Heart right ventricle (tissue), 16 donors: Measurements from ENCODE around the gene IRGQ. TPM values are rescaled to one million over a fixed set of nuclear protein-coding genes. Genes with fewer than 3 reads are reported as not detected.
A peak's percentile ranks its signal among the peaks of the same experiment; 100 is the strongest.
"Not testable (repeated sequence)": the region's sequence is repeated elsewhere in the genome, so short reads cannot be mapped to it uniquely, and the experiment has no call there.

Experiments
- ATAC-seq, 8 donors: fragments of 200-7000 bp; cut with Tn5 transposase; one replicate each; pipeline ENCODE4 v1.9.1; 2020; ENCODE audit warnings: mild to moderate bottlenecking in 8 of 8, moderate library complexity in 8 of 8, moderate number of reproducible peaks in 1 of 8
- DNase-seq, 2 donors: peaks; one replicate each; pipeline ENCODE4 v3.0.0-alpha.2; 2020
- H3K27ac ChIP-seq, 10 donors: fragments of 200-600 bp; sonication (generic) in 2 of 10; one replicate each; pipeline versions ENCODE4 v1.5.0 to v1.8.0; 2020 to 2022; ENCODE audit warnings: mild to moderate bottlenecking in 3 of 10
- H3K27me3 ChIP-seq, 7 donors: fragments of 200-600 bp; one replicate each; pipeline ENCODE4 v1.8.0; 2021 to 2022; ENCODE audit warnings: mild to moderate bottlenecking in 2 of 7
- H3K36me3 ChIP-seq, 9 donors: fragments of 200-600 bp; sonication (generic) in 1 of 9; one replicate each; pipeline versions ENCODE4 v1.5.0 to v1.8.0; 2020 to 2022; ENCODE audit warnings: mild to moderate bottlenecking in 2 of 9
- H3K4me1 ChIP-seq, 9 donors: fragments of 200-600 bp; sonication (generic) in 1 of 9; one replicate each; pipeline versions ENCODE4 v1.5.0 to v1.8.0; 2020 to 2022; ENCODE audit warnings: mild to moderate bottlenecking in 4 of 9
- H3K4me3 ChIP-seq, 10 donors: fragments of 200-600 bp; sonication (generic) in 2 of 10; one replicate each; pipeline versions ENCODE4 v1.5.0 to v1.8.0; 2020 to 2022; ENCODE audit warnings: mild to moderate bottlenecking in 7 of 10, moderate library complexity in 2 of 10
- H3K9me3 ChIP-seq, 11 donors: fragments of 200-600 bp in 10 of 11; sonication (generic) in 2 of 11; one replicate each; pipeline versions ENCODE4 v1.5.0 to v1.8.0; 2013 to 2022; ENCODE audit warnings: mild to moderate bottlenecking in 2 of 11, control low read depth in 1 of 11, moderate library complexity in 1 of 11
- CTCF ChIP-seq, 9 donors: fragments of 200-600 bp; sonication (generic) in 2 of 9; IDR thresholded peaks; one replicate each; pipeline versions ENCODE4 v1.5.0 to v1.8.0; 2021 to 2022; ENCODE audit warnings: antibody characterized with exemption in 9 of 9, mild to moderate bottlenecking in 5 of 9, moderate library complexity in 1 of 9
- WGBS, 2 donors: extraction: QIAGEN DNeasy Blood & Tissue Kit; methylation state at CpG; one replicate each; pipeline ENCODE4 v1.1.7; 2013; ENCODE audit warnings: inconsistent platforms in 1 of 2; 5-methylcytosine and 5-hydroxymethylcytosine counted together
- intact Hi-C, 10 donors: fragments of 100-400 bp; cut with DNase I; formaldehyde crosslinking; loops; one replicate each; pipeline versions ENCODE4 v1.11.1 to v1.14.2; 2022
- polyA plus RNA-seq, 2 donors: library from polyadenylated mRNA; stranded (reverse); fragments of 200-250 nt; gene quantifications; one replicate each; pipeline ENCODE4 v1.2.3, GENCODE V29; 2013
- total RNA-seq, 10 donors: library from RNA; stranded (reverse); fragmentation: NEBNext Ultra II Directional in 3 of 10; extraction: Animal tissue kit (Norgen Biotek cat#: 25700) in 3 of 10; gene quantifications; one replicate each; pipeline versions ENCODE4 v1.2.1 to v1.2.4, GENCODE V29; 2021 to 2023
- donor health status: Arrhythmogenic right ventricular cardiomyopathy.
- donor health status: ischemic (EF 13 %, LVEDD 7.1; RV severe dilation, severe dysfunction).
- donor health status: healthy with polysubstance abuse.
- donor health status: DM: no; HTN: yes; CAD: no.
- donor health status: DM: no; HTN: no; CAD: no.
- donor health status: ischemic (EF 25% LVEDD 6.9; RV normal size, moderate dysfunction).
- donor health status: ischemic (EF 25% LVEDD 5.7; RV mildly dilated, moderate dysfunction).
- donor health status: healthy.
- donor health status: DM: yes; HTN: yes; CAD: no.
- donor health status: Ischemic cardiomyopathy.
- donor health status: ischemic (EF 35%, LVEDD 5.7; RV mildly dilated, moderate dysfunction).
- donor health status: nonischemic (EF 11% LVEDD 7.7; RV severe dilation, severe dysfunction).
- donor health status: DM: yes; HTN: yes; CAD: no.
- donor health status: PGD.
- donor health status: ischemic (EF 29% LVEDD 5.4; RV normal size, mild dysfunction).
- donor health status: nonischemic (EF 23%, LVEDD 6.1; RV moderate dilation, normal function).

Gene IRGQ
- total and polyA plus RNA-seq, 12 donors: 5.6 to 34.2 (median 26.4) TPM

- intact Hi-C loops: no loop called here
- Histone ChIP-seq H3K27me3 (peaks cover 0 to 58% (median 16%) of the 10 kb centered on the region in 7 donors), H3K36me3 (no peaks in the 10 kb centered on the region), H3K4me1 (peaks cover 0 to 9% (median 7%) of the 10 kb centered on the region in 9 donors), H3K9me3 (no peaks in the 10 kb centered on the region), H3K4me3 (peak overlapping the region in 8 of 10 donors; percentile 15 to 36 (median 29)), H3K27ac (no peak overlapping the region)
- no peak for DNase-seq
- no peak for TF ChIP-seq CTCF (IDR thresholded peaks at IDR 0.05)
- ATAC-seq: no peak
- 5 to 7% methylated on average over 15 to 18 of the region's 18 CpGs for WGBS, 2 donors
Observed at GRCh38 chr19:43638995-43639518, 43.1 kb upstream of the IRGQ start.

GRCh38 chr19:43638214-43638994 is 42.5 kb upstream of the IRGQ start:
- no peak for ATAC-seq
- Histone ChIP-seq H3K9me3 (no peaks in the 10 kb centered on the region), H3K4me1 (peaks cover 0 to 9% (median 7%) of the 10 kb centered on the region in 9 donors), H3K36me3 (no peaks in the 10 kb centered on the region), H3K27me3 (peaks cover 0 to 58% (median 16%) of the 10 kb centered on the region in 7 donors), H3K27ac (no peak overlapping the region), H3K4me3 (peak overlapping the region in 1 of 10 donors; percentile 36)
- 77 to 81% methylated on average over 13 of the region's 13 CpGs for WGBS, 2 donors
- intact Hi-C loops: no loop called here
- no peak for TF ChIP-seq CTCF (IDR thresholded peaks at IDR 0.05)
- no peak for DNase-seq

- H3K27ac ChIP-seq: no peak overlapping the region
- no peak for DNase-seq
- no peak overlapping the region for H3K4me3 ChIP-seq
- peaks cover 0 to 9% (median 7%) of the 10 kb centered on the region in 9 donors for H3K4me1 ChIP-seq
- WGBS, 2 donors: 81% methylated on average over 14 of the region's 14 CpGs
- TF ChIP-seq CTCF (IDR thresholded peaks at IDR 0.05): no peak
- peak in 2 of 8 donors; percentile 21 for ATAC-seq
- no peaks in the 10 kb centered on the region for H3K9me3 ChIP-seq
- intact Hi-C loops: no loop called here
- no peaks in the 10 kb centered on the region for H3K36me3 ChIP-seq
- H3K27me3 ChIP-seq: peaks cover 0 to 55% (median 13%) of the 10 kb centered on the region in 7 donors
Observed at GRCh38 chr19:43636121-43636683, 40.3 kb upstream of the IRGQ start.

- DNase-seq, ATAC-seq, H3K36me3 ChIP-seq, intact Hi-C loops, H3K4me3 ChIP-seq, H3K9me3 ChIP-seq, H3K27ac ChIP-seq, H3K4me1 ChIP-seq: not testable (repeated sequence)
- WGBS, 2 donors: 47 to 54% methylated on average over 2 of the region's 2 CpGs
- H3K27me3 ChIP-seq: peaks cover 0 to 48% (median 7%) of the 10 kb centered on the region in 7 donors
Observed at GRCh38 chr19:43635561-43635940, 39.6 kb upstream of the IRGQ start.
